Vagina (tissue), 2 donors: Measurements from ENCODE around the gene MERTK. TPM values are rescaled to one million over a fixed set of nuclear protein-coding genes. Genes with fewer than 3 reads are reported as not detected.
"Not testable (repeated sequence)": the region's sequence is repeated elsewhere in the genome, so short reads cannot be mapped to it uniquely, and the experiment has no call there.

ENCODE experiments used
- DNase-seq, 2 donors: peaks; one replicate each; pipeline ENCODE4 v3.0.0-alpha.2; 2017; ENCODE audit errors: extremely low spot score in 2 of 2
- H3K27ac ChIP-seq: fragments of 200-600 bp; sonication (generic); one replicate; pipeline ENCODE4 v1.5.1; 2019
- H3K27me3 ChIP-seq: fragments of 200-600 bp; sonication (generic); one replicate; pipeline ENCODE4 v1.5.1; 2019
- H3K36me3 ChIP-seq, 2 donors: fragments of 200-600 bp; sonication (generic); one replicate each; pipeline ENCODE4 v1.5.1; 2017 to 2019
- H3K4me1 ChIP-seq: fragments of 200-600 bp; sonication (generic); one replicate; pipeline ENCODE4 v1.5.1; 2019
- H3K4me3 ChIP-seq, 2 donors: fragments of 200-600 bp; sonication (generic); 1 replicate in 1 of 2; 2 replicates in 1 of 2; pipeline ENCODE4 v1.5.1; 2016 to 2019
- H3K9me3 ChIP-seq: fragments of 200-600 bp; sonication (generic); one replicate; pipeline ENCODE4 v1.5.1; 2019
- POLR2A ChIP-seq, 2 donors: fragments of 450-650 bp; IDR thresholded peaks; one replicate each; pipeline ENCODE4 v1.6.1; 2017; ENCODE audit warnings: antibody characterized with exemption in 2 of 2, mild to moderate bottlenecking in 2 of 2, moderate library complexity in 2 of 2
- POLR2AphosphoS5 ChIP-seq, 2 donors: sonication (generic); formaldehyde crosslinking; IDR thresholded peaks; one replicate each; pipeline ENCODE4 v1.9.0; 2017; ENCODE audit warnings: antibody characterized with exemption in 2 of 2, mild to moderate bottlenecking in 2 of 2, low read depth in 1 of 2; ENCODE audit not compliant: insufficient read depth in 1 of 2
- intact Hi-C: fragments of 100-400 bp; cut with DNase I; formaldehyde crosslinking; loops from one replicate; pipeline ENCODE4 v1.15.1; 2023
- total RNA-seq: library from RNA; depleted of rRNA; stranded (reverse); fragments of >200 nt; gene quantifications from one replicate; pipeline ENCODE4 v1.2.3, GENCODE V29; 2016
- TF ChIP-seq, protein P1 (sequence below), 3 experiments: fragments of 450-650 bp in 2 of 3; fragments of 200-600 bp in 1 of 3; sonication (generic) in 1 of 3; IDR thresholded peaks; one replicate each; pipeline ENCODE4 v1.5.1; 2017 to 2019; ENCODE audit warnings: antibody characterized with exemption in 3 of 3, mild to moderate bottlenecking in 2 of 3, moderate library complexity in 2 of 3

MERTK gene
- total RNA-seq, 1 donor from 2014 or later: 15.7 TPM

GRCh38 chr2:112065486-112065885, 167.1 kb downstream of the MERTK start:
- H3K4me1 ChIP-seq: no peaks in the 10 kb centered on the region
- H3K27me3 ChIP-seq: no peaks in the 10 kb centered on the region
- intact Hi-C loops: no loop called here
- no peak overlapping the region for H3K4me3 ChIP-seq
- no peak overlapping the region for H3K27ac ChIP-seq
- H3K9me3 ChIP-seq: no peaks in the 10 kb centered on the region
- no peak for DNase-seq
- H3K36me3 ChIP-seq: peaks cover 0 to 73% of the 10 kb centered on the region in 2 donors
- TF ChIP-seq POLR2AphosphoS5 (IDR thresholded peaks at IDR 0.05; ENCODE audit: insufficient read depth in 1 of 2, low read depth in 1 of 2): no peak
- TF ChIP-seq, protein P1, sequence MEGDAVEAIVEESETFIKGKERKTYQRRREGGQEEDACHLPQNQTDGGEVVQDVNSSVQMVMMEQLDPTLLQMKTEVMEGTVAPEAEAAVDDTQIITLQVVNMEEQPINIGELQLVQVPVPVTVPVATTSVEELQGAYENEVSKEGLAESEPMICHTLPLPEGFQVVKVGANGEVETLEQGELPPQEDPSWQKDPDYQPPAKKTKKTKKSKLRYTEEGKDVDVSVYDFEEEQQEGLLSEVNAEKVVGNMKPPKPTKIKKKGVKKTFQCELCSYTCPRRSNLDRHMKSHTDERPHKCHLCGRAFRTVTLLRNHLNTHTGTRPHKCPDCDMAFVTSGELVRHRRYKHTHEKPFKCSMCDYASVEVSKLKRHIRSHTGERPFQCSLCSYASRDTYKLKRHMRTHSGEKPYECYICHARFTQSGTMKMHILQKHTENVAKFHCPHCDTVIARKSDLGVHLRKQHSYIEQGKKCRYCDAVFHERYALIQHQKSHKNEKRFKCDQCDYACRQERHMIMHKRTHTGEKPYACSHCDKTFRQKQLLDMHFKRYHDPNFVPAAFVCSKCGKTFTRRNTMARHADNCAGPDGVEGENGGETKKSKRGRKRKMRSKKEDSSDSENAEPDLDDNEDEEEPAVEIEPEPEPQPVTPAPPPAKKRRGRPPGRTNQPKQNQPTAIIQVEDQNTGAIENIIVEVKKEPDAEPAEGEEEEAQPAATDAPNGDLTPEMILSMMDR (IDR thresholded peaks at IDR 0.05): no peak
- TF ChIP-seq POLR2A (IDR thresholded peaks at IDR 0.05): no peak

- H3K4me1 ChIP-seq: no peaks in the 10 kb centered on the region
- no peak overlapping the region for H3K27ac ChIP-seq
- DNase-seq: no peak
- no peak for TF ChIP-seq POLR2AphosphoS5 (IDR thresholded peaks at IDR 0.05; ENCODE audit: insufficient read depth in 1 of 2, low read depth in 1 of 2)
- TF ChIP-seq, protein P1 (IDR thresholded peaks at IDR 0.05): no peak
- H3K27me3 ChIP-seq: no peaks in the 10 kb centered on the region
- peaks cover 0 to 68% of the 10 kb centered on the region in 2 donors for H3K36me3 ChIP-seq
- no peak overlapping the region for H3K4me3 ChIP-seq
- H3K9me3 ChIP-seq: no peaks in the 10 kb centered on the region
- intact Hi-C loops: no loop called here
Observed at GRCh38 chr2:112065966-112066365, 167.6 kb downstream of the MERTK start.

GRCh38 chr2:112069794-112070193, 171.4 kb downstream of the MERTK start:
- intact Hi-C loops, DNase-seq, H3K4me3 ChIP-seq, H3K27me3 ChIP-seq, H3K4me1 ChIP-seq, H3K27ac ChIP-seq, H3K9me3 ChIP-seq: not testable (repeated sequence)
- H3K36me3 ChIP-seq: peaks cover 0 to 49% of the 10 kb centered on the region in 2 donors

GRCh38 chr2:112073875-112074274, 175.5 kb downstream of the MERTK start:
- Histone ChIP-seq H3K4me3 (no peak overlapping the region), H3K27me3 (no peaks in the 10 kb centered on the region), H3K4me1 (no peaks in the 10 kb centered on the region), H3K36me3 (peaks cover 0 to 28% of the 10 kb centered on the region in 2 donors), H3K9me3 (no peaks in the 10 kb centered on the region), H3K27ac (no peak overlapping the region)
- DNase-seq: no peak
- intact Hi-C loops: no loop called here
- TF ChIP-seq POLR2AphosphoS5 (IDR thresholded peaks at IDR 0.05; ENCODE audit: insufficient read depth in 1 of 2, low read depth in 1 of 2): no peak
- no peak for TF ChIP-seq POLR2A (IDR thresholded peaks at IDR 0.05)
- TF ChIP-seq, protein P1 (IDR thresholded peaks at IDR 0.05): no peak

DNA sequence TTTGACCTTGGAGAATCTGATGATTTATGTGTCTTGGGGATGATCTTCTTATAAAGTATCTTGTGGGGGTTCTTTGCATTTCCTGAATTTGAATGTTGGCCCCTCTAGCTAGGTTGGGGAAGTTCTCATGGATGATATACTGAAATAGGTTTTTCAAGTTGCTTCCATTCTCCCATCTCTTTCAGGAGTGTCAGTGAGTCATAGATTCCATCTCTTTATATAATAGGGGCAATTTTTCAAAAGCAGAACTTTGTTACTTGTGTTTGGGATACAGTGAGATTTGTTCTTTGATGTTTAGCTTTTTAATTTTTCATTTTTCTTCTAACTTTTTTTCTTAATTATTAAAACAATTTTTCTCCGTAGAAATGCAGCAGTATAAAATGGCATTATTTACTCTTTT, 176.1 kb downstream of the MERTK start:
- H3K36me3 ChIP-seq: peaks cover 0 to 23% of the 10 kb centered on the region in 2 donors
- H3K4me3 ChIP-seq: no peak overlapping the region
- DNase-seq: no peak
- no peak for TF ChIP-seq POLR2A (IDR thresholded peaks at IDR 0.05)
- TF ChIP-seq POLR2AphosphoS5 (IDR thresholded peaks at IDR 0.05; ENCODE audit: insufficient read depth in 1 of 2, low read depth in 1 of 2): no peak
- TF ChIP-seq, protein P1 (IDR thresholded peaks at IDR 0.05): no peak
- intact Hi-C loops: no loop called here
- no peaks in the 10 kb centered on the region for H3K27me3 ChIP-seq
- H3K27ac ChIP-seq: no peak overlapping the region
- no peaks in the 10 kb centered on the region for H3K9me3 ChIP-seq
- no peaks in the 10 kb centered on the region for H3K4me1 ChIP-seq
